GM12878 (cell line): ENCODE data around the gene SETDB1. TPM values are rescaled to one million over a fixed set of nuclear protein-coding genes. Genes with fewer than 3 reads are reported as not detected.

Experiments
- ATAC-seq: fragments of 200-7000 bp; cut with Tn5 transposase; 3 replicates; pipeline ENCODE4 v1.9.1; 2020; ENCODE audit warnings: mild to moderate bottlenecking, moderate library complexity
- BruUV-seq: library from RNA; stranded (reverse); fragments of 400-500 nt; replicated peaks from 2 replicates; lab custom pipeline; 2021; lab: Mats Ljungman, UMichigan
- CTCF ChIA-PET: fragments of 300-600 bp; sonication (Branson Sonifier 250); formaldehyde crosslinking; extraction: SDS; loops from one replicate; lab custom pipeline; 2021; ENCODE audit warnings: inconsistent platforms; lab: Yijun Ruan, JAX
- POLR2A ChIA-PET: fragments of 350-600 bp; formaldehyde crosslinking; extraction: SDS; loops from one replicate; lab custom pipeline; 2021; ENCODE audit warnings: inconsistent platforms; lab: Charles Lee
- RAD21 ChIA-PET: fragments of 300-600 bp; sonication (Branson Sonifier 250); formaldehyde crosslinking; loops from one replicate; lab custom pipeline; 2023; ENCODE audit warnings: antibody characterized with exemption; ENCODE audit not compliant: unreplicated experiment; lab: Charles Lee
- SMC1A ChIA-PET: fragments of 300-600 bp; sonication (Branson Sonifier 250); formaldehyde crosslinking; loops from one replicate; lab custom pipeline; 2023; ENCODE audit not compliant: unreplicated experiment, uncharacterized antibody; lab: Charles Lee
- DNase-seq: peaks from one replicate; pipeline ENCODE4 v3.0.0-alpha.2; 2011; ENCODE audit warnings: low read depth, low spot score
- FAIRE-seq: peaks from 3 replicates; lab custom pipeline; 2011; peaks lifted over from hg19 to GRCh38; lab: Jason Lieb, UNC
- H2AFZ ChIP-seq: 2 replicates; pipeline ENCODE4 v1.6.0; 2011; ENCODE audit warnings: low read depth, low read length, control low read depth; ENCODE audit not compliant: control insufficient read depth
- H3K27ac ChIP-seq: 2 replicates; pipeline ENCODE4 v1.5.1; 2011; ENCODE audit warnings: control low read depth; ENCODE audit not compliant: control insufficient read depth, insufficient read depth
- H3K27me3 ChIP-seq, 2 experiments: replicated peaks in 1 of 2; 2 replicates each; pipeline versions ENCODE4 v1.6.0 to v1.6.1; 2011; ENCODE audit warnings: low read length in 1 of 2; ENCODE audit not compliant: control insufficient read depth in 2 of 2, insufficient read depth in 2 of 2
- H3K36me3 ChIP-seq, 2 experiments: 2 replicates each; pipeline ENCODE4 v1.5.1; 2011; ENCODE audit warnings: low read length in 1 of 2; ENCODE audit not compliant: control insufficient read depth in 2 of 2, insufficient read depth in 2 of 2
- H3K4me1 ChIP-seq: 2 replicates; pipeline ENCODE4 v1.6.1; 2011; ENCODE audit warnings: mild to moderate bottlenecking, low read length, moderate library complexity, mixed read lengths; ENCODE audit not compliant: control insufficient read depth, insufficient read depth
- H3K4me2 ChIP-seq: 2 replicates; pipeline ENCODE4 v1.6.0; 2011; ENCODE audit warnings: control low read depth; ENCODE audit not compliant: control insufficient read depth, insufficient read depth
- H3K4me3 ChIP-seq: fragments of 200-600 bp; sonication (generic); 2 replicates; pipeline ENCODE4 v1.5.1; 2016
- H3K79me2 ChIP-seq: 2 replicates; pipeline ENCODE4 v1.6.0; 2011; ENCODE audit warnings: low read length; ENCODE audit not compliant: control insufficient read depth, insufficient read depth
- H3K9ac ChIP-seq: 2 replicates; pipeline ENCODE4 v1.8.0; 2011; ENCODE audit warnings: low read length, control low read depth, mixed read lengths; ENCODE audit not compliant: control insufficient read depth, insufficient read depth
- H3K9me3 ChIP-seq: replicated peaks from 3 replicates; pipeline ENCODE4 v1.5.1; 2011; ENCODE audit warnings: mild to moderate bottlenecking, low read length; ENCODE audit not compliant: control insufficient read depth, insufficient read depth
- H4K20me1 ChIP-seq: 2 replicates; pipeline ENCODE4 v1.6.0; 2011; ENCODE audit not compliant: control insufficient read depth, insufficient read depth
- BCL11A ChIP-seq: IDR thresholded peaks from 2 replicates; pipeline ENCODE4 v1.6.1; 2011; ENCODE audit warnings: low read depth, low read length
- CREM ChIP-seq: IDR thresholded peaks from 2 replicates; pipeline ENCODE4 v1.6.1; 2014; ENCODE audit warnings: antibody characterized with exemption, low read depth
- ESRRA ChIP-seq: IDR thresholded peaks from 2 replicates; pipeline ENCODE4 v1.6.1; 2012; ENCODE audit warnings: mild to moderate bottlenecking, low read length, improper control_type of control experiment
- POU2F2 ChIP-seq: IDR thresholded peaks from 3 replicates; pipeline ENCODE4 v1.6.1; 2011; ENCODE audit warnings: low read depth, mild to moderate bottlenecking, low read length, borderline replicate concordance
- SREBF2 ChIP-seq: IDR thresholded peaks from 2 replicates; pipeline ENCODE4 v1.6.1; 2012; ENCODE audit warnings: mild to moderate bottlenecking, low read length
- TAF1 ChIP-seq: IDR thresholded peaks from 2 replicates; pipeline ENCODE4 v1.6.1; 2011; ENCODE audit warnings: mild to moderate bottlenecking, low read depth, low read length, borderline replicate concordance
- WGBS: methylation state at CpG from one replicate; pipeline ENCODE4 v1.1.6; 2016; ENCODE audit warnings: low lambda C conversion rate; ENCODE audit not compliant: insufficient replicate concordance, insufficient coverage; ENCODE audit errors: missing lambda C conversion rate; 5-methylcytosine and 5-hydroxymethylcytosine counted together
- in situ Hi-C: fragments of 300-500 bp; cut with MboI; formaldehyde crosslinking; loops from 9 replicates; pipeline ENCODE4 v1.14.3; 2018; ENCODE audit warnings: mixed read lengths
- intact Hi-C: fragments of 100-400 bp; cut with micrococcal nuclease; formaldehyde crosslinking; loops from one replicate; pipeline ENCODE4 v1.14.2; 2022; ENCODE audit not compliant: unreplicated experiment
- polyA plus RNA-seq, 11 experiments: library from polyadenylated mRNA; depleted of rRNA in 4 of 11; unstranded in 6 of 11; stranded (reverse) in 5 of 11; fragments of >200 nt; fragmentation: Nextera tagmentation in 4 of 11; fragmentation: Illumina TruSeq in 1 of 11; extraction: Ambion mirVana in 4 of 11; extraction: Trizol in 1 of 11; gene quantifications; 1 replicate in 1 of 11; 2 replicates in 10 of 11; pipeline versions ENCODE4 v1.2.1 to v1.2.3, GENCODE V29; 2011 to 2016; ENCODE audit warnings: inconsistent platforms in 2 of 11, missing spikeins in 2 of 11, low read depth in 1 of 11
- total RNA-seq, 4 experiments: library from RNA; depleted of rRNA in 3 of 4; stranded (reverse); fragments of >200 nt in 3 of 4; fragmentation: Illumina TruSeq in 1 of 4; extraction: Trizol in 1 of 4; gene quantifications; 2 replicates each; pipeline versions ENCODE4 v1.2.1 to v1.2.3, GENCODE V29; 2013 to 2021
- TF ChIP-seq, protein P1 (sequence below): fragments of 450-650 bp; formaldehyde crosslinking; IDR thresholded peaks from 2 replicates; pipeline ENCODE4 v1.5.0; 2022; ENCODE audit warnings: mild to moderate bottlenecking, missing genetic modification characterization
- TF ChIP-seq, protein P2 (sequence below): fragments of 150-350 bp; IDR thresholded peaks from 2 replicates; pipeline ENCODE4 v1.6.1; 2014; ENCODE audit warnings: mild to moderate bottlenecking, low read depth, low read length

Gene SETDB1
- total and polyA plus RNA-seq, 10 of the 15 experiments (the other 5 are each of a cell fraction or from before 2014, with no cell fraction given) = 14.3 to 56.7 (median 35.7) TPM

- TF ChIP-seq, protein P1, sequence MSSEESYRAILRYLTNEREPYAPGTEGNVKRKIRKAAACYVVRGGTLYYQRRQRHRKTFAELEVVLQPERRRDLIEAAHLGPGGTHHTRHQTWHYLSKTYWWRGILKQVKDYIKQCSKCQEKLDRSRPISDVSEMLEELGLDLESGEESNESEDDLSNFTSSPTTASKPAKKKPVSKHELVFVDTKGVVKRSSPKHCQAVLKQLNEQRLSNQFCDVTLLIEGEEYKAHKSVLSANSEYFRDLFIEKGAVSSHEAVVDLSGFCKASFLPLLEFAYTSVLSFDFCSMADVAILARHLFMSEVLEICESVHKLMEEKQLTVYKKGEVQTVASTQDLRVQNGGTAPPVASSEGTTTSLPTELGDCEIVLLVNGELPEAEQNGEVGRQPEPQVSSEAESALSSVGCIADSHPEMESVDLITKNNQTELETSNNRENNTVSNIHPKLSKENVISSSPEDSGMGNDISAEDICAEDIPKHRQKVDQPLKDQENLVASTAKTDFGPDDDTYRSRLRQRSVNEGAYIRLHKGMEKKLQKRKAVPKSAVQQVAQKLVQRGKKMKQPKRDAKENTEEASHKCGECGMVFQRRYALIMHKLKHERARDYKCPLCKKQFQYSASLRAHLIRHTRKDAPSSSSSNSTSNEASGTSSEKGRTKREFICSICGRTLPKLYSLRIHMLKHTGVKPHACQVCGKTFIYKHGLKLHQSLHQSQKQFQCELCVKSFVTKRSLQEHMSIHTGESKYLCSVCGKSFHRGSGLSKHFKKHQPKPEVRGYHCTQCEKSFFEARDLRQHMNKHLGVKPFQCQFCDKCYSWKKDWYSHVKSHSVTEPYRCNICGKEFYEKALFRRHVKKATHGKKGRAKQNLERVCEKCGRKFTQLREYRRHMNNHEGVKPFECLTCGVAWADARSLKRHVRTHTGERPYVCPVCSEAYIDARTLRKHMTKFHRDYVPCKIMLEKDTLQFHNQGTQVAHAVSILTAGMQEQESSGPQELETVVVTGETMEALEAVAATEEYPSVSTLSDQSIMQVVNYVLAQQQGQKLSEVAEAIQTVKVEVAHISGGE (CRISPR knock-in tag) = no peak
- no peak for TF ChIP-seq SREBF2
- no peak for TF ChIP-seq ESRRA
- no peak for TF ChIP-seq POU2F2
- TF ChIP-seq, all 136 proteins: peak for 0
Measured at GRCh38 chr1:150966011-150966410, 39.8 kb downstream of the SETDB1 start (continued).

DNA sequence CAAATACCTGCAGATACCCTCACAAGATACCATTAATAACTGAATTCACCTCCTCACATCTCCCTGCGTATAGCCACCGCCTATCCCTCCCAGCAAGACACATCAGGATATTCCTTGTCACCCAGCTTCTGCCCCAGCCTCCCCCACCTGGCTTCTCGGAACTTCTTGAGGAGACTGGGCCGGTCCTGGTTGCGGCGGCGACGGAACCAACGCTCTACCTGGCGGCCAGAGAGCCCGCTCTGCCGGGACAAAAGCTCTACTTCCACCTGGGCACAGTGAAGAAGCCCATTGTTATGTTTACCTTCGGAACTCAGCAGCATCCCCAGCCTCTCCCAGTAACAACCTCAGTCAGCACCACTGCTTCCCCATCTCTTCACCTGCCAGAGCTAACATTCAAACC is 41.8 kb downstream of the SETDB1 start:
- ChIA-PET POLR2A (interaction anchor here (0.6 kb wide), 1 partner anchor 70 kb away, joined by 5 read pairs; no protein-coding TSS in a partner anchor), RAD21 (no interaction called here), SMC1A (no interaction called here), CTCF (interaction anchor here (0.6 to 1.1 kb wide), 2 partner anchors 10 to 17 kb away, joined by 3 to 4 read pairs; no protein-coding TSS in a partner anchor)
- Histone ChIP-seq H4K20me1 (no peaks in the 10 kb centered on the region), H3K27ac (no peak overlapping the region), H3K9ac (no peak overlapping the region), H3K4me1 (peaks cover 7% of the 10 kb centered on the region; the same call in 1 of the 2 replicates), H3K4me3 (no peak overlapping the region), H3K79me2 (peaks cover 23% of the 10 kb centered on the region), H3K36me3 (peaks cover 22 to 27% of the 10 kb centered on the region in 2 experiments), H3K27me3 (no peaks in the 10 kb centered on the region), H2AFZ (no peak overlapping the region), H3K4me2 (no peak overlapping the region), H3K9me3 (no peaks in the 10 kb centered on the region)
- BruUV-seq = no TSS peak
- WGBS = 99% methylated on average over 13 of the region's 13 CpGs
- intact Hi-C loops (no loop called here), in situ Hi-C loops (no loop called here)
- no peak for FAIRE-seq
- no peak for DNase-seq
- TF ChIP-seq TAF1 (no peak), CREM (no peak), BCL11A (no peak)
- TF ChIP-seq, protein P2, sequence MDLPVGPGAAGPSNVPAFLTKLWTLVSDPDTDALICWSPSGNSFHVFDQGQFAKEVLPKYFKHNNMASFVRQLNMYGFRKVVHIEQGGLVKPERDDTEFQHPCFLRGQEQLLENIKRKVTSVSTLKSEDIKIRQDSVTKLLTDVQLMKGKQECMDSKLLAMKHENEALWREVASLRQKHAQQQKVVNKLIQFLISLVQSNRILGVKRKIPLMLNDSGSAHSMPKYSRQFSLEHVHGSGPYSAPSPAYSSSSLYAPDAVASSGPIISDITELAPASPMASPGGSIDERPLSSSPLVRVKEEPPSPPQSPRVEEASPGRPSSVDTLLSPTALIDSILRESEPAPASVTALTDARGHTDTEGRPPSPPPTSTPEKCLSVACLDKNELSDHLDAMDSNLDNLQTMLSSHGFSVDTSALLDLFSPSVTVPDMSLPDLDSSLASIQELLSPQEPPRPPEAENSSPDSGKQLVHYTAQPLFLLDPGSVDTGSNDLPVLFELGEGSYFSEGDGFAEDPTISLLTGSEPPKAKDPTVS = no peak
- no peak for ATAC-seq
